OCI-LY1 (cell line): Measurements from ENCODE around the gene RCN1.

Source experiments
- H2AFZ ChIP-seq: fragments of 200-600 bp; sonication (generic), shearing (Covaris generic); 2 replicates; pipeline ENCODE4 v1.6.0; 2014; ENCODE audit warnings: antibody characterized with exemption, mild to moderate bottlenecking, low read length
- H3F3A ChIP-seq: fragments of 200-600 bp; sonication (generic), shearing (Covaris generic); 2 replicates; pipeline ENCODE4 v1.6.0; 2014; ENCODE audit warnings: mild to moderate bottlenecking, antibody characterized with exemption, low read length, moderate library complexity; ENCODE audit not compliant: insufficient read depth
- H3K27ac ChIP-seq: fragments of 200-600 bp; sonication (generic); 2 replicates; pipeline ENCODE4 v1.5.1; 2014; ENCODE audit warnings: low read length, mixed run types, mild to moderate bottlenecking, low read depth; ENCODE audit not compliant: poor library complexity, severe bottlenecking
- H3K27me3 ChIP-seq: fragments of 200-600 bp; sonication (generic); 2 replicates; pipeline ENCODE4 v1.6.0; 2014; ENCODE audit warnings: antibody characterized with exemption, mild to moderate bottlenecking, low read length, moderate library complexity; ENCODE audit not compliant: insufficient read depth
- H3K36me3 ChIP-seq: fragments of 200-600 bp; sonication (generic); 2 replicates; pipeline ENCODE4 v1.6.1; 2014; ENCODE audit warnings: mild to moderate bottlenecking, antibody characterized with exemption, low read length, moderate library complexity, mixed read lengths; ENCODE audit not compliant: insufficient read depth
- H3K4me1 ChIP-seq: fragments of 200-600 bp; sonication (generic); 2 replicates; pipeline ENCODE4 v1.5.1; 2014; ENCODE audit warnings: mild to moderate bottlenecking, low read length, moderate library complexity; ENCODE audit not compliant: insufficient read depth, severe bottlenecking
- H3K4me2 ChIP-seq: fragments of 200-600 bp; sonication (generic), shearing (Covaris generic); 2 replicates; pipeline ENCODE4 v1.6.1; 2014; ENCODE audit warnings: low read length
- H3K4me3 ChIP-seq: fragments of 200-600 bp; sonication (generic); 2 replicates; pipeline ENCODE4 v1.5.1; 2014; ENCODE audit warnings: low read length, low read depth, mild to moderate bottlenecking, mixed read lengths; ENCODE audit not compliant: poor library complexity, severe bottlenecking
- H3K79me2 ChIP-seq: fragments of 200-600 bp; shearing (Covaris generic); 2 replicates; pipeline ENCODE4 v1.6.1; 2016; ENCODE audit warnings: mixed run types, low read length, mixed read lengths; ENCODE audit not compliant: insufficient read depth
- H3K9ac ChIP-seq: fragments of 200-600 bp; sonication (generic), shearing (Covaris generic); 2 replicates; pipeline ENCODE4 v1.6.1; 2014; ENCODE audit warnings: mild to moderate bottlenecking, low read length, mixed read lengths
- H3K9me2 ChIP-seq: fragments of 200-600 bp; sonication (generic), shearing (Covaris generic); 2 replicates; pipeline ENCODE4 v1.6.1; 2014; ENCODE audit warnings: low read depth, mild to moderate bottlenecking, low read length, mixed read lengths
- H3K9me3 ChIP-seq: fragments of 200-600 bp; shearing (Covaris generic); 2 replicates; pipeline ENCODE4 v1.6.1; 2014; ENCODE audit warnings: low read length, mixed read lengths
- H4K20me1 ChIP-seq: fragments of 200-600 bp; sonication (generic), shearing (Covaris generic); 2 replicates; pipeline ENCODE4 v1.6.0; 2016; ENCODE audit warnings: mild to moderate bottlenecking, low read length; ENCODE audit not compliant: insufficient read depth
- EZH2 ChIP-seq: fragments of 200-600 bp; sonication (generic), shearing (Covaris generic); IDR thresholded peaks from 2 replicates; pipeline ENCODE4 v1.8.0; 2017; ENCODE audit warnings: borderline replicate concordance, mixed run types, mild to moderate bottlenecking, antibody characterized with exemption, low read length, moderate library complexity, mixed read lengths
- TF ChIP-seq, protein P1 (sequence below): fragments of 200-600 bp; sonication (generic), shearing (Covaris generic); IDR thresholded peaks from 2 replicates; pipeline ENCODE4 v1.5.1; 2017; ENCODE audit warnings: mild to moderate bottlenecking, antibody characterized with exemption, low read length, moderate library complexity, mixed read lengths

RCN1 gene

DNA sequence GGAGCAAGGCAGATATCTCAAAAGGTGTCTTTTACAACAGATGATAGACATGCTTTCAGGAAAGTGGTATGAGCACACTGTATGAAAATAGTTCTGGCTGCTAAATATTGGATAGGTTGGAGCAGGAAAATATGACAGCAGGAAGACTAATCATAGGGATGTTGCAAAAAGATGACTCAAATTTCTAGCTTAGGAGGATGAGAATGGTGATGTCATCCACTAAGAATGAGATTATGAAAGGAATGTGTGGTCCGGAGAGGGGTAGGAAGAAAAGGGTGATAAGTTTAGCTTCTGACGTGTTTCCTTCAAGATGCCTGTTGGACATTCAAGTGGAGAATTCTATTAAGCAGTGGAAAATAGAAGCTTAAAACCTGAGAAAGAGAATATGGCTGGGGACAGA, 46.4 kb downstream of the RCN1 start:
- H4K20me1 ChIP-seq: no peaks in the 10 kb centered on the region
- H3K9me2 ChIP-seq: no peaks in the 10 kb centered on the region
- H3K9ac ChIP-seq: no peak overlapping the region
- no peaks in the 10 kb centered on the region for H3F3A ChIP-seq
- no peak overlapping the region for H3K4me2 ChIP-seq
- no peak overlapping the region for H2AFZ ChIP-seq
- H3K27ac ChIP-seq: no peak overlapping the region
- no peaks in the 10 kb centered on the region for H3K9me3 ChIP-seq
- no peak overlapping the region for H3K4me3 ChIP-seq
- no peaks in the 10 kb centered on the region for H3K4me1 ChIP-seq
- no peak for TF ChIP-seq EZH2
- H3K27me3 ChIP-seq: no peaks in the 10 kb centered on the region; the same call in 1 of the 2 replicates
- no peaks in the 10 kb centered on the region for H3K79me2 ChIP-seq
- no peaks in the 10 kb centered on the region for H3K36me3 ChIP-seq

DNA sequence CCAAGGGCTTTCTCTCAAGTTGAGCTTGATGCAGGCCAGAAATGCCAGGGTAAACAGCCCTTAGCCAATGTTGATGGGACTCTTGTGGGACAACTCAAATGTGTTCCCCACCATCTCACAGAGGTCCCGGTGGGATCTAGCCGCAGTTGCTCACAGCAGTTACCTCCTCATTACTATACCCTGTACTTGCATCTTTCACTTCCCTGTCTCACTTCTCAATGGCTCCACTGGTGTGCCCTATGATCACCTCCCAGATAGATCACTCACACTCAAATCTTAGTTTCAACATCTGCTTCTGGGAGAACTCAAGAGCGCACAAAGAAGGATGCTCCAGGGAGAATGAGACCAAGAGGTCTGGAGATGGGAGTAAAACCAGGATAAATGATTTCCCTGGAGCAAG, 47.0 kb downstream of the RCN1 start:
- no peak overlapping the region for H3K9ac ChIP-seq
- H3K4me1 ChIP-seq: no peaks in the 10 kb centered on the region
- H3F3A ChIP-seq: no peaks in the 10 kb centered on the region
- H3K27me3 ChIP-seq: no peaks in the 10 kb centered on the region; the same call in 1 of the 2 replicates
- H4K20me1 ChIP-seq: no peaks in the 10 kb centered on the region
- H3K4me3 ChIP-seq: no peak overlapping the region
- no peaks in the 10 kb centered on the region for H3K9me3 ChIP-seq
- no peak overlapping the region for H3K4me2 ChIP-seq
- no peaks in the 10 kb centered on the region for H3K36me3 ChIP-seq
- no peaks in the 10 kb centered on the region for H3K79me2 ChIP-seq
- TF ChIP-seq, protein P1, sequence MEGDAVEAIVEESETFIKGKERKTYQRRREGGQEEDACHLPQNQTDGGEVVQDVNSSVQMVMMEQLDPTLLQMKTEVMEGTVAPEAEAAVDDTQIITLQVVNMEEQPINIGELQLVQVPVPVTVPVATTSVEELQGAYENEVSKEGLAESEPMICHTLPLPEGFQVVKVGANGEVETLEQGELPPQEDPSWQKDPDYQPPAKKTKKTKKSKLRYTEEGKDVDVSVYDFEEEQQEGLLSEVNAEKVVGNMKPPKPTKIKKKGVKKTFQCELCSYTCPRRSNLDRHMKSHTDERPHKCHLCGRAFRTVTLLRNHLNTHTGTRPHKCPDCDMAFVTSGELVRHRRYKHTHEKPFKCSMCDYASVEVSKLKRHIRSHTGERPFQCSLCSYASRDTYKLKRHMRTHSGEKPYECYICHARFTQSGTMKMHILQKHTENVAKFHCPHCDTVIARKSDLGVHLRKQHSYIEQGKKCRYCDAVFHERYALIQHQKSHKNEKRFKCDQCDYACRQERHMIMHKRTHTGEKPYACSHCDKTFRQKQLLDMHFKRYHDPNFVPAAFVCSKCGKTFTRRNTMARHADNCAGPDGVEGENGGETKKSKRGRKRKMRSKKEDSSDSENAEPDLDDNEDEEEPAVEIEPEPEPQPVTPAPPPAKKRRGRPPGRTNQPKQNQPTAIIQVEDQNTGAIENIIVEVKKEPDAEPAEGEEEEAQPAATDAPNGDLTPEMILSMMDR: no peak
- TF ChIP-seq EZH2: no peak
- no peak overlapping the region for H3K27ac ChIP-seq
- no peak overlapping the region for H2AFZ ChIP-seq
- H3K9me2 ChIP-seq: no peaks in the 10 kb centered on the region

DNA sequence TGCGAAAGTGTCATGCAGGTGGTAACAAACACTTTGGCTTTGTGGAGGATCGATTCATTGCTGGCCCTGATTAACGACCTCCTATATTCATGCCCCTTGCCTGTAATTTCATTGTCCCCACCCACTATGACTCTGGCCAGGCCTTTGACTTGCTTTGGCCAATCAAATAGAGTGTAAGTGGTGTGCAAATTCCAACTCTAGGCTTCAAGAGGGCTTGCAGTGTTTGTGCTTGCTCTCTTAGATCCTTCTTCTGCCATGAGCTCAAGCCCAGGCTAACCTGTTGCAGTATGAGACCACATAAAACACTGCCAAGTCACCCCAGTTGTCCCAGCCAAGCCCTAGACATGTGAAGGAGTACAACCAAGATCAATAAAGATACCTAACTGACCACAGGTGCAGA, 48.0 kb downstream of the RCN1 start:
- no peak overlapping the region for H2AFZ ChIP-seq
- no peaks in the 10 kb centered on the region for H3K4me1 ChIP-seq
- no peak overlapping the region for H3K4me3 ChIP-seq
- H3F3A ChIP-seq: no peaks in the 10 kb centered on the region
- H3K9me2 ChIP-seq: no peaks in the 10 kb centered on the region
- no peaks in the 10 kb centered on the region for H4K20me1 ChIP-seq
- no peaks in the 10 kb centered on the region for H3K36me3 ChIP-seq
- H3K4me2 ChIP-seq: no peak overlapping the region
- TF ChIP-seq, protein P1: no peak
- TF ChIP-seq EZH2: no peak
- no peaks in the 10 kb centered on the region for H3K9me3 ChIP-seq
- no peak overlapping the region for H3K9ac ChIP-seq
- no peaks in the 10 kb centered on the region; the same call in 1 of the 2 replicates for H3K27me3 ChIP-seq
- H3K27ac ChIP-seq: no peak overlapping the region
- H3K79me2 ChIP-seq: no peaks in the 10 kb centered on the region

DNA sequence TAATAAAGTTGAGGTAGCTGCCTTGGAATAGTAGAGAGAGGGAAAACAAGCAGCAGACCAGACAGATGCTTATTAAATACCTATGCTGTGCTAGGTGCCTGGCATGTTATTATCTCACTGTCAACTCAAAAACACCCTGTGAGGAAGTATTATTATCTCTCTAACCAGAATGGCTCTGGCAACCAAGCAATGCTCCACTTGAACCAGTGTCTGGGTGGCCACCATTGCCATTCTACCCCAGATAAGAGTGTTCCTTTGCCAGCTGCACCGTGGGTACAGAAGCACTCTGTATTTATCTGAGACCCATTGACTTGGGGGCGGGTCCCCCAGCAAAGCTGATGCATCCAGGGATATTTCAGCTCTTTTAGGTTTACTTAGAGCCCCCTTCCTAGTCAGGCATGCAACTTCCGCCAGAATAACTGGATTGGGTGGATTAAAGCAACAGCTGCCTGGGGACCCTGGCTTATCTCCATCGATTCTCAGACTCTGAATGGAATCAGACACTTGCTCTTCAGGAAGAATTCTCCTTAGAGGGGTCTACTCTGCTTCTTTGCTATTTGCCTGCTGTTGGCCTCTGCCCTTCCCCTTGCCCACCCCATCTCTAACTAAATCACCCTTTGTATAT, 49.1 kb downstream of the RCN1 start:
- H2AFZ ChIP-seq: no peak overlapping the region
- TF ChIP-seq, protein P1: no peak
- TF ChIP-seq EZH2: no peak
- H3K9me3 ChIP-seq: no peaks in the 10 kb centered on the region
- no peaks in the 10 kb centered on the region for H3K4me1 ChIP-seq
- no peak overlapping the region for H3K9ac ChIP-seq
- no peak overlapping the region for H3K4me2 ChIP-seq
- H3K27me3 ChIP-seq: no peaks in the 10 kb centered on the region; the same call in 1 of the 2 replicates
- H4K20me1 ChIP-seq: no peaks in the 10 kb centered on the region
- no peak overlapping the region for H3K4me3 ChIP-seq
- no peaks in the 10 kb centered on the region for H3K36me3 ChIP-seq
- no peaks in the 10 kb centered on the region for H3K79me2 ChIP-seq
- H3K9me2 ChIP-seq: no peaks in the 10 kb centered on the region
- no peak overlapping the region for H3K27ac ChIP-seq
- no peaks in the 10 kb centered on the region for H3F3A ChIP-seq
